Body of pancreas (tissue), 4 donors: ENCODE measurements around the gene LAPTM4A.

Experiments used
- CTCF ChIP-seq, 7 experiments: fragments of 450-650 bp in 4 of 7; fragments of 200-600 bp in 3 of 7; sonication (generic) in 3 of 7; IDR thresholded peaks; one replicate each; pipeline ENCODE4 v1.5.1; 2016 to 2019; ENCODE audit warnings: antibody characterized with exemption in 7 of 7
- POLR2A ChIP-seq, 3 donors: fragments of 450-650 bp; IDR thresholded peaks; one replicate each; pipeline ENCODE4 v1.6.1; 2016; ENCODE audit warnings: antibody characterized with exemption in 3 of 3, mild to moderate bottlenecking in 2 of 3

- TF ChIP-seq CTCF (IDR thresholded peaks at IDR 0.05) (no peak), POLR2A (IDR thresholded peaks at IDR 0.05) (no peak)
Measured at GRCh38 chr2:20005067-20005627, 46.3 kb downstream of the LAPTM4A start.
